Vagina (tissue), 2 donors: ENCODE data around the gene PNPT1. TPM values are rescaled to one million over a fixed set of nuclear protein-coding genes. Genes with fewer than 3 reads are reported as not detected.
A peak's percentile ranks its signal among the peaks of the same experiment; 100 is the strongest.

Experiments used
- DNase-seq, 2 donors: peaks; one replicate each; pipeline ENCODE4 v3.0.0-alpha.2; 2017; ENCODE audit errors: extremely low spot score in 2 of 2
- H3K27ac ChIP-seq: fragments of 200-600 bp; sonication (generic); one replicate; pipeline ENCODE4 v1.5.1; 2019
- H3K27me3 ChIP-seq: fragments of 200-600 bp; sonication (generic); one replicate; pipeline ENCODE4 v1.5.1; 2019
- H3K36me3 ChIP-seq, 2 donors: fragments of 200-600 bp; sonication (generic); one replicate each; pipeline ENCODE4 v1.5.1; 2017 to 2019
- H3K4me1 ChIP-seq: fragments of 200-600 bp; sonication (generic); one replicate; pipeline ENCODE4 v1.5.1; 2019
- H3K4me3 ChIP-seq, 2 donors: fragments of 200-600 bp; sonication (generic); 1 replicate in 1 of 2; 2 replicates in 1 of 2; pipeline ENCODE4 v1.5.1; 2016 to 2019
- H3K9me3 ChIP-seq: fragments of 200-600 bp; sonication (generic); one replicate; pipeline ENCODE4 v1.5.1; 2019
- POLR2A ChIP-seq, 2 donors: fragments of 450-650 bp; IDR thresholded peaks; one replicate each; pipeline ENCODE4 v1.6.1; 2017; ENCODE audit warnings: antibody characterized with exemption in 2 of 2, mild to moderate bottlenecking in 2 of 2, moderate library complexity in 2 of 2
- POLR2AphosphoS5 ChIP-seq, 2 donors: sonication (generic); formaldehyde crosslinking; IDR thresholded peaks; one replicate each; pipeline ENCODE4 v1.9.0; 2017; ENCODE audit warnings: antibody characterized with exemption in 2 of 2, mild to moderate bottlenecking in 2 of 2, low read depth in 1 of 2; ENCODE audit not compliant: insufficient read depth in 1 of 2
- intact Hi-C: fragments of 100-400 bp; cut with DNase I; formaldehyde crosslinking; loops from one replicate; pipeline ENCODE4 v1.15.1; 2023
- total RNA-seq: library from RNA; depleted of rRNA; stranded (reverse); fragments of >200 nt; gene quantifications from one replicate; pipeline ENCODE4 v1.2.3, GENCODE V29; 2016
- TF ChIP-seq, protein P1 (sequence below), 3 experiments: fragments of 450-650 bp in 2 of 3; fragments of 200-600 bp in 1 of 3; sonication (generic) in 1 of 3; IDR thresholded peaks; one replicate each; pipeline ENCODE4 v1.5.1; 2017 to 2019; ENCODE audit warnings: antibody characterized with exemption in 3 of 3, mild to moderate bottlenecking in 2 of 3, moderate library complexity in 2 of 3

PNPT1 gene
- total RNA-seq, 1 donor from 2014 or later: 40.5 TPM

DNA sequence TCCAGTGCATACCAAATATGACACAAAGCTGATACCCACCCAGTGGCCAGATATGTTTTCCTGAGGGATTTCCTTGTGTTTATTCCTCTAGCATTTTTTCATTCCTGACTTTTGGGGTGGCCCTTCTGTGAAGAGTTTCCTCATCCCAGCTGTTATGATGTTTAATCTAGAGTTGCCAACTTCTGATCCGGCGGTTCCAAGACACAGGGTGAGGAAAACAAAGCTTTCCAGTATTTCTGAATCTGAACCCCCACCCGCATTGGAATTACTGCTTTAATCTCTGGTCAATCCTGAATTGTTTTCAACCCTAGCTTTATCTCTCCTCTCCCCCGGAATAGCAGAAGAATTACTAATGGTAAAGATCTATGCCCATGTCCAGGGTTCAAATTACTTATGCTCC, 39.2 kb upstream of the PNPT1 start:
- no peak for DNase-seq
- TF ChIP-seq, protein P1, sequence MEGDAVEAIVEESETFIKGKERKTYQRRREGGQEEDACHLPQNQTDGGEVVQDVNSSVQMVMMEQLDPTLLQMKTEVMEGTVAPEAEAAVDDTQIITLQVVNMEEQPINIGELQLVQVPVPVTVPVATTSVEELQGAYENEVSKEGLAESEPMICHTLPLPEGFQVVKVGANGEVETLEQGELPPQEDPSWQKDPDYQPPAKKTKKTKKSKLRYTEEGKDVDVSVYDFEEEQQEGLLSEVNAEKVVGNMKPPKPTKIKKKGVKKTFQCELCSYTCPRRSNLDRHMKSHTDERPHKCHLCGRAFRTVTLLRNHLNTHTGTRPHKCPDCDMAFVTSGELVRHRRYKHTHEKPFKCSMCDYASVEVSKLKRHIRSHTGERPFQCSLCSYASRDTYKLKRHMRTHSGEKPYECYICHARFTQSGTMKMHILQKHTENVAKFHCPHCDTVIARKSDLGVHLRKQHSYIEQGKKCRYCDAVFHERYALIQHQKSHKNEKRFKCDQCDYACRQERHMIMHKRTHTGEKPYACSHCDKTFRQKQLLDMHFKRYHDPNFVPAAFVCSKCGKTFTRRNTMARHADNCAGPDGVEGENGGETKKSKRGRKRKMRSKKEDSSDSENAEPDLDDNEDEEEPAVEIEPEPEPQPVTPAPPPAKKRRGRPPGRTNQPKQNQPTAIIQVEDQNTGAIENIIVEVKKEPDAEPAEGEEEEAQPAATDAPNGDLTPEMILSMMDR (IDR thresholded peaks at IDR 0.05): no peak
- TF ChIP-seq POLR2A (IDR thresholded peaks at IDR 0.05) (no peak), POLR2AphosphoS5 (IDR thresholded peaks at IDR 0.05; ENCODE audit: insufficient read depth in 1 of 2, low read depth in 1 of 2) (no peak)
- Histone ChIP-seq H3K9me3 (no peaks in the 10 kb centered on the region), H3K4me1 (no peaks in the 10 kb centered on the region), H3K36me3 (no peaks in the 10 kb centered on the region), H3K27me3 (no peaks in the 10 kb centered on the region), H3K4me3 (no peak overlapping the region), H3K27ac (peak overlapping the region; percentile 13)
- intact Hi-C loops: no loop called here

DNA sequence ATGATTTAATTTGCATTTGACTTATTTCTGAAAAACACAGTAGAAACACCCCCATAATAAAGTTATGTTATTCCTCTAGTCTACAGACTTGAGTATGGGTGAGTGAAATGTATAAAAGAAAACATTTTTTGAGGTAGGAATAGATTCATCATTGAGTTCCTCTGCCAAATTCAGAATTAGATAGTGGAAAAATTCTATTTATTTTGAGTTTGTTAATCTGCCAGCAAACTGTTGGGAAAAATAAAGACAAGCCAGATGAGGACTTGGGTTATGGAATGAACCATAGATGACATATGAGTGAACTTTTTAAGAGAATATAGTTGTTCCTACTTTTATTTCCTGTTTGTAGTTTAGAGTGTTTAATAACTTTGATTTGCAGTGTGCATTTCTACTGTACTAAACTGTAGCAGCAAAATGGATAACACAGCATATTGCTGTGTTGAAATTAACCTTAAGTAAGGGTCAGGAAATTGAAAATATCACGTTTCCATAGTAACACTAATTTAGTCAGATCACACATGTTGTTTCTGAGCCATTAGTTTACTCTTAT, 35.6 kb upstream of the PNPT1 start:
- DNase-seq: no peak
- no peaks in the 10 kb centered on the region for H3K36me3 ChIP-seq
- intact Hi-C loops: no loop called here
- no peaks in the 10 kb centered on the region for H3K9me3 ChIP-seq
- H3K27ac ChIP-seq: no peak overlapping the region
- no peak for TF ChIP-seq POLR2A (IDR thresholded peaks at IDR 0.05)
- no peak for TF ChIP-seq POLR2AphosphoS5 (IDR thresholded peaks at IDR 0.05; ENCODE audit: insufficient read depth in 1 of 2, low read depth in 1 of 2)
- TF ChIP-seq, protein P1 (IDR thresholded peaks at IDR 0.05): no peak
- H3K4me1 ChIP-seq: no peaks in the 10 kb centered on the region
- H3K27me3 ChIP-seq: no peaks in the 10 kb centered on the region
- no peak overlapping the region for H3K4me3 ChIP-seq

DNA sequence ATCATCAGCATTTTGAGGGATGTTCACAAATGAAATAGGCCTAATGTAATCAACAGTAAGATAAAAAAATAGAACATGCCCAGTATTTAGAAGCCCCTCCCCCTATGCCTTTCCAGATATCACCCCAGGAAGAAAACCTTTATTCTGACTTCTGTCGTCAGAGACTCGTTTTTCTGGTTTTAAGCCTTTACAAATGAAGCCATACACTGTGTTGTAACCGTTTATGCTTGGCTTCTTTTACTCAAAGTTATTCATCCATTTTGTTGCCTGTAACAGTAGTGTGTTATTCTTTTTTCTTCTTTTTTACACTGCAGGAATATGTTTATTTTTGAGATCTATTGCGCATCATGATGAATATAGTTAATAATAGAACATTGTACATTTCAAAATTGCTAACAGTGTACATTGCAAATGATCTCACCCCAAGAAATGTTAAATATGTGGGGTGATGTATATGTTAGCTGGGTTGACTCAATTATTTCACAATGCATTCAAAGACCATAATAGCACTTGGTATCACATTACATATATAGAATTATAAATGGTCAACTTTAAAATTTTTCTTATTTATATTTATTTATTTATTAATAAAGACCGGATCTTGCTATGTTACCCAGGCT, 28.1 kb upstream of the PNPT1 start:
- no peaks in the 10 kb centered on the region for H3K4me1 ChIP-seq
- no peaks in the 10 kb centered on the region for H3K27me3 ChIP-seq
- intact Hi-C loops: no loop called here
- no peak for DNase-seq
- H3K4me3 ChIP-seq: no peak overlapping the region
- H3K27ac ChIP-seq: no peak overlapping the region
- no peaks in the 10 kb centered on the region for H3K9me3 ChIP-seq
- no peak for TF ChIP-seq POLR2A (IDR thresholded peaks at IDR 0.05)
- TF ChIP-seq, protein P1 (IDR thresholded peaks at IDR 0.05): no peak
- TF ChIP-seq POLR2AphosphoS5 (IDR thresholded peaks at IDR 0.05; ENCODE audit: insufficient read depth in 1 of 2, low read depth in 1 of 2): no peak
- H3K36me3 ChIP-seq: no peaks in the 10 kb centered on the region

DNA sequence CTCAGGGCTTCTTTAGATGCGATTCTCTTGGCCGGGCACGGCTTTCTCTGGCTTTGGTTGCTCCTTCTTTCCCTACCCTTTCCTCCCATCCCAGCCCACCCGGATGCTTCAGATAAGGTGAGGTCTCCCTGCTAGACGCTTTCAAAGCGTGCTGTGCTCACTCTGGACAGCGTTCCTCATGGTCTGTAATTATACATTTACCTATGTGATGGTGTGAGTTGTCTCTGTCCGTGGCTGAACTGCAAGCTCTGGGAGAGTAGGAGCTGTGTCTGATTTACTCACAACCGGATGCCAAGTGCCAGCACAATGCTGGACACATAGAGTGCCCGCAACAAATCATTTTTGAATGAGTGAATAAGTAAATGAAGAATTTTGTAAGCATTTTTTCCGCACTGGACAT, 26.8 kb upstream of the PNPT1 start:
- no peaks in the 10 kb centered on the region for H3K27me3 ChIP-seq
- DNase-seq: no peak
- no peaks in the 10 kb centered on the region for H3K9me3 ChIP-seq
- H3K36me3 ChIP-seq: no peaks in the 10 kb centered on the region
- TF ChIP-seq, protein P1 (IDR thresholded peaks at IDR 0.05): no peak
- TF ChIP-seq POLR2AphosphoS5 (IDR thresholded peaks at IDR 0.05; ENCODE audit: insufficient read depth in 1 of 2, low read depth in 1 of 2): no peak
- no peak for TF ChIP-seq POLR2A (IDR thresholded peaks at IDR 0.05)
- intact Hi-C loops: no loop called here
- no peaks in the 10 kb centered on the region for H3K4me1 ChIP-seq
- no peak overlapping the region for H3K4me3 ChIP-seq
- H3K27ac ChIP-seq: no peak overlapping the region

DNA sequence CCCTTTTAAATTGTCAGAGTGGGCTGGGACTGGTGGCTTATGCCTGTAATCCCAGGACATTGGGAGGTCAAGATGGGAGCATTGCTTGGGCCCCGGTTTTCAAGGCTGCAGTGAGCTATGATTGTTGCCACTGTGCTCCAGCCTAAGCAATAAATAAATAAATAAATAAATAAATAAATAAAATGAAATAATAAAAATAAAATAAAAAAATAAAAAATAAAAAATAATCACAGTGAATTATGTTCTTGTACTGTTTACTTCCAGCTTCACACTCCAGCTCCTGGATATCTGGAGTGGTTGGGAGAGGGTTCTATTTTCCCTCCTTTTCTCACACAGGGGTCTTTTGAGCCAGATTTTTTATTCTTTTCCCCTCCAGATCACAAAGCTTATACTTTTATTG, 26.2 kb upstream of the PNPT1 start:
- H3K4me3 ChIP-seq: no peak overlapping the region
- no peaks in the 10 kb centered on the region for H3K27me3 ChIP-seq
- no peak for TF ChIP-seq POLR2A (IDR thresholded peaks at IDR 0.05)
- TF ChIP-seq, protein P1 (IDR thresholded peaks at IDR 0.05): no peak
- TF ChIP-seq POLR2AphosphoS5 (IDR thresholded peaks at IDR 0.05; ENCODE audit: insufficient read depth in 1 of 2, low read depth in 1 of 2): no peak
- no peaks in the 10 kb centered on the region for H3K36me3 ChIP-seq
- no peak overlapping the region for H3K27ac ChIP-seq
- no peaks in the 10 kb centered on the region for H3K4me1 ChIP-seq
- intact Hi-C loops: loop anchor here (5.0 to 10.0 kb wide), 2 partner anchors 285 to 412 kb away; no protein-coding TSS in a partner anchor
- H3K9me3 ChIP-seq: no peaks in the 10 kb centered on the region
- no peak for DNase-seq
